Panc1 (cell line): ENCODE results near the gene CARMIL1. TPM values are rescaled to one million over a fixed set of nuclear protein-coding genes. Genes with fewer than 3 reads are reported as not detected.

ENCODE experiments used
- ATAC-seq: fragments of 200-7000 bp; cut with Tn5 transposase; 2 replicates; pipeline ENCODE4 v1.9.1; 2020; ENCODE audit warnings: mild to moderate bottlenecking, moderate library complexity
- BruUV-seq: library from RNA; stranded (reverse); fragments of 400-500 nt; replicated peaks from 2 replicates; lab custom pipeline; 2021; lab: Mats Ljungman, UMichigan
- CTCF ChIA-PET: fragments of 300-600 bp; sonication (Branson Sonifier 250); formaldehyde crosslinking; loops from one replicate; lab custom pipeline; 2022; ENCODE audit warnings: antibody characterized with exemption; lab: Charles Lee
- POLR2A ChIA-PET: fragments of 300-600 bp; sonication (Branson Sonifier 250); formaldehyde crosslinking; loops from one replicate; lab custom pipeline; 2022; ENCODE audit warnings: antibody characterized with exemption; lab: Charles Lee
- DNase-seq: peaks from one replicate; pipeline ENCODE4 v3.0.0-alpha.2; 2010; ENCODE audit warnings: low read depth, low spot score
- H3K27ac ChIP-seq: 2 replicates; pipeline ENCODE4 v1.5.1; 2011; ENCODE audit warnings: mild to moderate bottlenecking, low read length, inconsistent platforms
- H3K27me3 ChIP-seq: fragments of 200-500 bp; sonication (Bioruptor generic); 2 replicates; pipeline ENCODE4 v1.6.0; 2014; ENCODE audit warnings: low read length, inconsistent platforms; ENCODE audit not compliant: control insufficient read depth, insufficient read depth
- H3K36me3 ChIP-seq: fragments of 200-500 bp; sonication (Bioruptor generic); 2 replicates; pipeline ENCODE4 v1.5.1; 2014; ENCODE audit warnings: inconsistent platforms, mild to moderate bottlenecking, low read length, moderate library complexity; ENCODE audit not compliant: control insufficient read depth, insufficient read depth
- H3K4me1 ChIP-seq: 2 replicates; pipeline ENCODE4 v1.5.1; 2011; ENCODE audit warnings: inconsistent platforms, mild to moderate bottlenecking, low read length, moderate library complexity; ENCODE audit not compliant: control insufficient read depth, insufficient read depth
- H3K4me3 ChIP-seq, 2 experiments: 2 replicates each; pipeline ENCODE4 v1.5.1; 2011 to 2012; ENCODE audit warnings: low read depth in 2 of 2, low read length in 2 of 2, mild to moderate bottlenecking in 2 of 2, inconsistent platforms in 1 of 2, moderate library complexity in 1 of 2
- H3K9me3 ChIP-seq: fragments of 200-500 bp; sonication (Bioruptor generic); 2 replicates; pipeline ENCODE4 v1.5.1; 2014; ENCODE audit warnings: low read depth, mild to moderate bottlenecking, inconsistent platforms, low read length, moderate library complexity; ENCODE audit not compliant: control insufficient read depth, insufficient read depth
- POLR2AphosphoS5 ChIP-seq: IDR thresholded peaks from 2 replicates; pipeline ENCODE4 v1.6.1; 2012; ENCODE audit warnings: mild to moderate bottlenecking, low read depth, low read length, moderate library complexity
- SIN3A ChIP-seq: IDR thresholded peaks from 2 replicates; pipeline ENCODE4 v1.6.1; 2012; ENCODE audit warnings: low read depth, mild to moderate bottlenecking, low read length, moderate library complexity, borderline replicate concordance; ENCODE audit not compliant: insufficient read depth
- TCF7L2 ChIP-seq: IDR thresholded peaks from 2 replicates; pipeline ENCODE4 v1.6.1; 2011; ENCODE audit warnings: mild to moderate bottlenecking, low read depth, low read length, inconsistent platforms
- in situ Hi-C: cut with HindIII; loops from 2 replicates; pipeline ENCODE4 v1.10.0; 2016; ENCODE audit warnings: low sequenced_read_pairs, low pct_unique_long_range_greater_than_20kb
- intact Hi-C: fragments of 100-400 bp; cut with micrococcal nuclease; formaldehyde crosslinking; loops from one replicate; pipeline ENCODE4 v1.10.0; 2022; ENCODE audit not compliant: unreplicated experiment
- total RNA-seq: library from RNA; stranded (reverse); gene quantifications from one replicate; pipeline ENCODE4 v1.2.1, GENCODE V29; 2021; ENCODE audit not compliant: unreplicated experiment
- TF ChIP-seq, protein P1 (sequence below): fragments of 450-650 bp; IDR thresholded peaks from 2 replicates; pipeline ENCODE4 v1.5.1; 2017; ENCODE audit warnings: mild to moderate bottlenecking
- TF ChIP-seq, protein P2 (sequence below), 2 experiments: IDR thresholded peaks; 2 replicates each; pipeline ENCODE4 v1.6.1; 2011 to 2012; ENCODE audit warnings: low read depth in 2 of 2, control low read depth in 1 of 2, low read length in 1 of 2, mild to moderate bottlenecking in 1 of 2, moderate library complexity in 1 of 2; ENCODE audit not compliant: insufficient read depth in 1 of 2

CARMIL1 gene
- total RNA-seq, 1 experiment from 2014 or later = 4.0 TPM

DNA sequence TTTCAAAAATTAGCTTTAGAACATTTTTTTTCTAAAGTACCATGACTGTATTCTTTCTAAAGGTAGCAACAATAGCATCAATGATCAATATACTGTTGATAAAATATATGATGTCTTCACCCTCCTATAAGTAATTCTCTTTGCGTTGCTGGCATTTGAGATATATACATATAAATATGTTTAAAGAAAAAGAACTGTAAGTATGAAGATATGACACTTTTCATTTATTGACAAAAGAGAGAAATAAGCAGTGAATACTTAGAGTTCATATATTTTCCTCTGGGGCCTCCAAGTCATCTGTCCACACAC, 323.5 kb downstream of the CARMIL1 start:
- DNase-seq (no peak), ATAC-seq (no peak)
- Histone ChIP-seq H3K4me3 (no peak overlapping the region), H3K27me3 (no peaks in the 10 kb centered on the region; the same call in 1 of the 2 replicates), H3K9me3 (no peaks in the 10 kb centered on the region), H3K27ac (no peak overlapping the region), H3K36me3 (no peaks in the 10 kb centered on the region), H3K4me1 (no peaks in the 10 kb centered on the region)
- BruUV-seq = no TSS peak
- intact Hi-C loops (loop anchor here (2.0 to 5.0 kb wide), 3 partner anchors 290 to 380 kb away; no protein-coding TSS in a partner anchor), in situ Hi-C loops (no loop called here)
- ChIA-PET CTCF (interaction anchor here (1.0 kb wide), 1 partner anchor 116 kb away, joined by 3 read pairs; no protein-coding TSS in a partner anchor), POLR2A (no interaction called here)
- TF ChIP-seq, protein P1, sequence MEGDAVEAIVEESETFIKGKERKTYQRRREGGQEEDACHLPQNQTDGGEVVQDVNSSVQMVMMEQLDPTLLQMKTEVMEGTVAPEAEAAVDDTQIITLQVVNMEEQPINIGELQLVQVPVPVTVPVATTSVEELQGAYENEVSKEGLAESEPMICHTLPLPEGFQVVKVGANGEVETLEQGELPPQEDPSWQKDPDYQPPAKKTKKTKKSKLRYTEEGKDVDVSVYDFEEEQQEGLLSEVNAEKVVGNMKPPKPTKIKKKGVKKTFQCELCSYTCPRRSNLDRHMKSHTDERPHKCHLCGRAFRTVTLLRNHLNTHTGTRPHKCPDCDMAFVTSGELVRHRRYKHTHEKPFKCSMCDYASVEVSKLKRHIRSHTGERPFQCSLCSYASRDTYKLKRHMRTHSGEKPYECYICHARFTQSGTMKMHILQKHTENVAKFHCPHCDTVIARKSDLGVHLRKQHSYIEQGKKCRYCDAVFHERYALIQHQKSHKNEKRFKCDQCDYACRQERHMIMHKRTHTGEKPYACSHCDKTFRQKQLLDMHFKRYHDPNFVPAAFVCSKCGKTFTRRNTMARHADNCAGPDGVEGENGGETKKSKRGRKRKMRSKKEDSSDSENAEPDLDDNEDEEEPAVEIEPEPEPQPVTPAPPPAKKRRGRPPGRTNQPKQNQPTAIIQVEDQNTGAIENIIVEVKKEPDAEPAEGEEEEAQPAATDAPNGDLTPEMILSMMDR = peak; percentile 17; the same call in 1 of the 2 replicates
- TF ChIP-seq, protein P2, sequence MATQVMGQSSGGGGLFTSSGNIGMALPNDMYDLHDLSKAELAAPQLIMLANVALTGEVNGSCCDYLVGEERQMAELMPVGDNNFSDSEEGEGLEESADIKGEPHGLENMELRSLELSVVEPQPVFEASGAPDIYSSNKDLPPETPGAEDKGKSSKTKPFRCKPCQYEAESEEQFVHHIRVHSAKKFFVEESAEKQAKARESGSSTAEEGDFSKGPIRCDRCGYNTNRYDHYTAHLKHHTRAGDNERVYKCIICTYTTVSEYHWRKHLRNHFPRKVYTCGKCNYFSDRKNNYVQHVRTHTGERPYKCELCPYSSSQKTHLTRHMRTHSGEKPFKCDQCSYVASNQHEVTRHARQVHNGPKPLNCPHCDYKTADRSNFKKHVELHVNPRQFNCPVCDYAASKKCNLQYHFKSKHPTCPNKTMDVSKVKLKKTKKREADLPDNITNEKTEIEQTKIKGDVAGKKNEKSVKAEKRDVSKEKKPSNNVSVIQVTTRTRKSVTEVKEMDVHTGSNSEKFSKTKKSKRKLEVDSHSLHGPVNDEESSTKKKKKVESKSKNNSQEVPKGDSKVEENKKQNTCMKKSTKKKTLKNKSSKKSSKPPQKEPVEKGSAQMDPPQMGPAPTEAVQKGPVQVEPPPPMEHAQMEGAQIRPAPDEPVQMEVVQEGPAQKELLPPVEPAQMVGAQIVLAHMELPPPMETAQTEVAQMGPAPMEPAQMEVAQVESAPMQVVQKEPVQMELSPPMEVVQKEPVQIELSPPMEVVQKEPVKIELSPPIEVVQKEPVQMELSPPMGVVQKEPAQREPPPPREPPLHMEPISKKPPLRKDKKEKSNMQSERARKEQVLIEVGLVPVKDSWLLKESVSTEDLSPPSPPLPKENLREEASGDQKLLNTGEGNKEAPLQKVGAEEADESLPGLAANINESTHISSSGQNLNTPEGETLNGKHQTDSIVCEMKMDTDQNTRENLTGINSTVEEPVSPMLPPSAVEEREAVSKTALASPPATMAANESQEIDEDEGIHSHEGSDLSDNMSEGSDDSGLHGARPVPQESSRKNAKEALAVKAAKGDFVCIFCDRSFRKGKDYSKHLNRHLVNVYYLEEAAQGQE (IDR thresholded peaks at IDR 0.05; ENCODE audit: insufficient read depth in 1 of 2, low read depth in 2 of 2, low read length in 1 of 2) = no peak

DNA sequence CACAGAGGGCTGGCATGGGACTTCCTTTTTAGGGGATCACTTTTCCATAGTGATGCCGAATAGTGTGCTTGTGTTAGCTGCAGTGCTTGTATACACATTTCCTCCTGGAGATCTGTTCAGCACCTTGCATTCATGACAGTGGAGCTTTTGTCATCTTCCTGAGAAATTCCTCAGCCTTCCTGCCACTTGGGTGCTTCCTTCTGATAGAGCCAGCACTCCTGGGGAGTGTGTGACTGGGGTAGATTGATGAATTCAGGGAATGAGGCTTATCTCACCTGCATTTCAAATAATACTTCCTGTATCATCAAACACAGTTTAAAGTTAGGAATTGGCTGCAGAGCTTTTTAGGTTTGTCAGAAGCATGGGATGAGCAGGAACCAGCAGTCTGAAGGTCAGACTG, 324.1 kb downstream of the CARMIL1 start:
- ChIA-PET POLR2A (no interaction called here), CTCF (no interaction called here)
- TF ChIP-seq TCF7L2 (no peak), SIN3A (no peak), POLR2AphosphoS5 (no peak)
- TF ChIP-seq, protein P2 (IDR thresholded peaks at IDR 0.05; ENCODE audit: insufficient read depth in 1 of 2, low read depth in 2 of 2, low read length in 1 of 2) = no peak
- TF ChIP-seq, protein P1 = no peak
- Histone ChIP-seq H3K27me3 (no peaks in the 10 kb centered on the region; the same call in 1 of the 2 replicates), H3K36me3 (no peaks in the 10 kb centered on the region), H3K4me3 (no peak overlapping the region), H3K9me3 (no peaks in the 10 kb centered on the region), H3K27ac (no peak overlapping the region), H3K4me1 (no peaks in the 10 kb centered on the region)
- intact Hi-C loops (loop anchor here (2.0 to 5.0 kb wide), 3 partner anchors 289 to 380 kb away; no protein-coding TSS in a partner anchor), in situ Hi-C loops (no loop called here)
- ATAC-seq = no peak
- no TSS peak for BruUV-seq
- DNase-seq = no peak
